IMR-90 (cell line): ENCODE results near the gene KAT7. TPM values are rescaled to one million over a fixed set of nuclear protein-coding genes. Genes with fewer than 3 reads are reported as not detected.

ENCODE experiments used
- ATAC-seq: fragments of 200-7000 bp; cut with Tn5 transposase; 2 replicates; pipeline ENCODE4 v1.9.1; 2020; ENCODE audit warnings: low read depth, mild to moderate bottlenecking, moderate library complexity
- BruUV-seq: library from RNA; stranded (reverse); fragments of 400-500 nt; replicated peaks from 2 replicates; lab custom pipeline; 2021; lab: Mats Ljungman, UMichigan
- CTCF ChIA-PET: fragments of 300-600 bp; formaldehyde crosslinking; extraction: SDS; loops from one replicate; lab custom pipeline; 2021; ENCODE audit warnings: antibody characterized with exemption; lab: Yijun Ruan, JAX
- POLR2A ChIA-PET: fragments of 300-600 bp; sonication (Branson Sonifier 250); formaldehyde crosslinking; loops from one replicate; lab custom pipeline; 2022; ENCODE audit warnings: antibody characterized with exemption; ENCODE audit not compliant: unreplicated experiment; lab: Charles Lee
- DNase-seq: peaks from one replicate; pipeline ENCODE4 v3.0.0; 2013
- H2AFZ ChIP-seq: replicated peaks from 2 replicates; pipeline ENCODE3; 2013; ENCODE audit warnings: low read length, mild to moderate bottlenecking; ENCODE audit not compliant: poor library complexity
- H2AK5ac ChIP-seq: 2 replicates; pipeline ENCODE4 v1.6.1; 2013; ENCODE audit warnings: low read depth, low read length, inconsistent platforms
- H2AK9ac ChIP-seq: replicated peaks from 2 replicates; pipeline ENCODE3; 2013; ENCODE audit warnings: mild to moderate bottlenecking, low read depth, low read length, moderate library complexity; ENCODE audit not compliant: poor library complexity
- H2BK120ac ChIP-seq: 2 replicates; pipeline ENCODE4 v1.6.1; 2013; ENCODE audit warnings: low read depth, low read length, inconsistent platforms
- H2BK15ac ChIP-seq: 3 replicates; pipeline ENCODE4 v1.6.1; 2013; ENCODE audit warnings: low read depth, low read length, inconsistent platforms
- H2BK20ac ChIP-seq: 2 replicates; pipeline ENCODE4 v1.6.1; 2013; ENCODE audit warnings: low read depth, mild to moderate bottlenecking, inconsistent platforms, low read length, moderate library complexity
- H2BK5ac ChIP-seq: 2 replicates; pipeline ENCODE4 v1.6.1; 2013; ENCODE audit warnings: mild to moderate bottlenecking, low read depth, low read length, inconsistent platforms; ENCODE audit not compliant: poor library complexity, severe bottlenecking
- H3K14ac ChIP-seq: replicated peaks from 2 replicates; pipeline ENCODE4 v1.6.1; 2013; ENCODE audit warnings: low read depth, low read length, inconsistent platforms
- H3K18ac ChIP-seq: 2 replicates; pipeline ENCODE4 v1.6.1; 2013; ENCODE audit warnings: low read depth, low read length, control low read depth
- H3K23ac ChIP-seq: 2 replicates; pipeline ENCODE4 v1.6.1; 2013; ENCODE audit warnings: low read depth, low read length, inconsistent platforms
- H3K27ac ChIP-seq: 2 replicates; pipeline ENCODE4 v1.5.1; 2013; ENCODE audit warnings: mild to moderate bottlenecking, control low read depth, low read length; ENCODE audit not compliant: insufficient read depth
- H3K27me3 ChIP-seq: 2 replicates; pipeline ENCODE4 v1.6.1; 2013; ENCODE audit warnings: low read length; ENCODE audit not compliant: control insufficient read depth, insufficient read depth
- H3K36me3 ChIP-seq: 2 replicates; pipeline ENCODE4 v1.6.1; 2013; ENCODE audit warnings: low read length, mixed read lengths; ENCODE audit not compliant: control insufficient read depth, insufficient read depth
- H3K4ac ChIP-seq: 2 replicates; pipeline ENCODE4 v1.6.1; 2013; ENCODE audit warnings: low read depth, low read length, inconsistent platforms
- H3K4me1 ChIP-seq: 2 replicates; pipeline ENCODE4 v1.6.1; 2013; ENCODE audit warnings: low read length, mixed read lengths; ENCODE audit not compliant: control insufficient read depth, insufficient read depth
- H3K4me2 ChIP-seq: 2 replicates; pipeline ENCODE4 v1.6.1; 2013; ENCODE audit warnings: low read depth, mild to moderate bottlenecking, control low read depth, low read length, moderate library complexity
- H3K4me3 ChIP-seq: 2 replicates; pipeline ENCODE4 v1.5.1; 2013; ENCODE audit warnings: low read depth, mild to moderate bottlenecking, control low read depth, low read length, moderate library complexity; ENCODE audit not compliant: insufficient read depth
- H3K56ac ChIP-seq: 2 replicates; pipeline ENCODE4 v1.6.1; 2013; ENCODE audit warnings: low read length, inconsistent platforms; ENCODE audit not compliant: insufficient read depth; ENCODE audit errors: extremely low read depth
- H3K79me1 ChIP-seq, 2 experiments: 2 replicates each; pipeline ENCODE4 v1.6.1; 2013; ENCODE audit warnings: low read length in 2 of 2, inconsistent platforms in 1 of 2, low read depth in 1 of 2
- H3K9ac ChIP-seq: 2 replicates; pipeline ENCODE4 v1.6.1; 2013; ENCODE audit warnings: low read depth, low read length, control low read depth
- H3K9me1 ChIP-seq: 2 replicates; pipeline ENCODE4 v1.6.1; 2013; ENCODE audit warnings: low read length, inconsistent platforms; ENCODE audit not compliant: insufficient read depth
- H3K9me3 ChIP-seq: 2 replicates; pipeline ENCODE4 v1.6.1; 2013; ENCODE audit warnings: low read length; ENCODE audit not compliant: control insufficient read depth, insufficient read depth
- H4K20me1 ChIP-seq: 2 replicates; pipeline ENCODE4 v1.6.1; 2013; ENCODE audit warnings: low read length, inconsistent platforms; ENCODE audit not compliant: insufficient read depth
- H4K5ac ChIP-seq: 2 replicates; pipeline ENCODE4 v1.6.1; 2013; ENCODE audit warnings: mild to moderate bottlenecking, low read depth, low read length, control low read depth
- H4K8ac ChIP-seq, 2 experiments: 2 replicates each; pipeline ENCODE4 v1.6.1; 2013; ENCODE audit warnings: low read depth in 2 of 2, low read length in 2 of 2, control low read depth in 1 of 2, inconsistent platforms in 1 of 2
- H4K91ac ChIP-seq: 2 replicates; pipeline ENCODE4 v1.6.1; 2013; ENCODE audit warnings: low read depth, low read length, inconsistent platforms; ENCODE audit not compliant: insufficient read depth
- BHLHE40 ChIP-seq: fragments of 150-350 bp; IDR thresholded peaks from 2 replicates; pipeline ENCODE4 v1.6.1; 2016; ENCODE audit warnings: mild to moderate bottlenecking, low read depth, low read length
- CEBPB ChIP-seq: IDR thresholded peaks from 2 replicates; pipeline ENCODE4 v1.6.1; 2012; ENCODE audit warnings: low read depth, low read length, improper control_type of control experiment
- CHD1 ChIP-seq: IDR thresholded peaks from 2 replicates; pipeline ENCODE4 v1.6.1; 2012; ENCODE audit warnings: low read depth, low read length, improper control_type of control experiment
- FOS ChIP-seq: fragments of 150-350 bp; IDR thresholded peaks from 2 replicates; pipeline ENCODE4 v1.6.1; 2016; ENCODE audit warnings: low read depth, low read length
- MAFK ChIP-seq: IDR thresholded peaks from 2 replicates; pipeline ENCODE4 v1.6.1; 2012; ENCODE audit warnings: low read depth, low read length, improper control_type of control experiment
- MAZ ChIP-seq: IDR thresholded peaks from 2 replicates; pipeline ENCODE4 v1.6.1; 2012; ENCODE audit warnings: low read depth, mild to moderate bottlenecking, low read length, improper control_type of control experiment, moderate library complexity, borderline replicate concordance
- MXI1 ChIP-seq: IDR thresholded peaks from 2 replicates; pipeline ENCODE4 v1.6.1; 2012; ENCODE audit warnings: low read depth, mild to moderate bottlenecking, low read length, moderate library complexity, borderline replicate concordance
- NFE2L2 ChIP-seq: fragments of 150-350 bp; IDR thresholded peaks from 2 replicates; pipeline ENCODE4 v1.6.1; 2016; ENCODE audit warnings: low read depth, mild to moderate bottlenecking, low read length
- POLR2A ChIP-seq: IDR thresholded peaks from 2 replicates; pipeline ENCODE4 v1.6.1; 2012; ENCODE audit warnings: mild to moderate bottlenecking, low read depth, low read length
- RAD21 ChIP-seq: IDR thresholded peaks from 2 replicates; pipeline ENCODE4 v1.6.1; 2012; ENCODE audit warnings: low read length, improper control_type of control experiment
- RCOR1 ChIP-seq: IDR thresholded peaks from 2 replicates; pipeline ENCODE4 v1.6.1; 2012; ENCODE audit warnings: mild to moderate bottlenecking, low read length, improper control_type of control experiment; ENCODE audit not compliant: insufficient replicate concordance
- RFX5 ChIP-seq: IDR thresholded peaks from 2 replicates; pipeline ENCODE4 v1.8.0; 2012; ENCODE audit warnings: low read depth, mild to moderate bottlenecking, low read length, moderate library complexity
- SMC3 ChIP-seq: fragments of 150-350 bp; IDR thresholded peaks from 2 replicates; pipeline ENCODE4 v1.6.1; 2016; ENCODE audit warnings: low read depth, mild to moderate bottlenecking, antibody characterized with exemption, low read length, moderate library complexity
- WGBS, 2 experiments: methylation state at CpG; one replicate each; pipeline versions ENCODE4 v1.1.5 to v1.1.7; 2013; ENCODE audit warnings: missing lambda C conversion rate in 2 of 2; ENCODE audit not compliant: insufficient read length in 1 of 2; ENCODE audit errors: extremely low coverage in 2 of 2; 5-methylcytosine and 5-hydroxymethylcytosine counted together
- dilution Hi-C: fragments of 300-500 bp; cut with HindIII; formaldehyde crosslinking; loops from one replicate; pipeline ENCODE4 v1.14.3; 2018; ENCODE audit warnings: low sequenced_read_pairs; ENCODE audit not compliant: unreplicated experiment
- in situ Hi-C: fragments of 300-500 bp; cut with MboI; formaldehyde crosslinking; loops from 3 replicates; pipeline ENCODE4 v1.14.3; 2019; ENCODE audit warnings: low sequenced_read_pairs, inconsistent platforms, mixed read lengths
- intact Hi-C: fragments of 100-400 bp; cut with micrococcal nuclease; formaldehyde crosslinking; loops from 2 replicates; pipeline ENCODE4 v1.10.0; 2022
- polyA plus RNA-seq, 3 experiments: library from polyadenylated mRNA; depleted of rRNA; stranded (reverse); fragments of >200 nt; gene quantifications; 2 replicates each; pipeline ENCODE4 v1.2.3, GENCODE V29; 2012; ENCODE audit warnings: low replicate concordance in 1 of 3
- total RNA-seq: library from RNA; depleted of rRNA; stranded (reverse); fragments of >200 nt; gene quantifications from 2 replicates; pipeline ENCODE4 v1.2.3, GENCODE V29; 2012
- TF ChIP-seq, protein P1 (sequence below): fragments of 150-350 bp; IDR thresholded peaks from 2 replicates; pipeline ENCODE4 v1.6.1; 2016; ENCODE audit warnings: low read depth, mild to moderate bottlenecking, low read length, moderate library complexity, borderline replicate concordance
- TF ChIP-seq, protein P2 (sequence below): fragments of 150-350 bp; IDR thresholded peaks from 2 replicates; pipeline ENCODE4 v1.6.1; 2017; ENCODE audit warnings: mild to moderate bottlenecking, antibody characterized with exemption, low read length, low read depth
- TF ChIP-seq, protein P3 (sequence below): conservative IDR thresholded peaks from 2 replicates; pipeline ENCODE4 v1.5.1; 2012; ENCODE audit warnings: mild to moderate bottlenecking, low read depth, low read length, improper control_type of control experiment

The KAT7 gene
- total and polyA plus RNA-seq, 2 of the 4 experiments (the other 2 are of a cell fraction), result 16.9 to 21.9 TPM

DNA sequence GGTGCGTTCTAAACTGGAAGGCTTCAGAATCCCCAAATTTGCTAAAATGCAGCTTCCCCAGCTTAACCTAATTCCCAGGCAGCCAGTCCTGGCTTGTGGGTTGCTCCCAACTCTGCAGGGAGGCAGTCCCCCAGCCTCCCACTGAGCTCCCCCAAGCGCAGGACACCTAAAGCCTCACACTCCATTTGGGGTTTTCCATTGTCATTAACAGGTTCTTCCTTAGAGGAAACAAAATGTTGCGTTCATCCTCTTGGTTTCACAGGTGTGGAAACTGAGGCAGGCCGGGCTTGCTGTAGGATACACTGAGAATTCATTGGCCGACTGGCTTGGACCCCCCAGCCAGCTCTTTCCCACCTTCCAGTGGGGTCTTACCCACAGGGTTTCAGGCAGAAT is 61.7 kb downstream of the KAT7 start:
- H2BK15ac ChIP-seq, result no peak overlapping the region
- H3K18ac ChIP-seq, result no peak overlapping the region
- H4K91ac ChIP-seq, result no peak overlapping the region; the same call in 1 of the 2 replicates
- intact Hi-C loops (loop anchor here (2.0 kb wide), 1 partner anchor 61 kb away; the partner anchor contains the start of gene KAT7), dilution Hi-C loops (no loop called here), in situ Hi-C loops (no loop called here)
- H4K5ac ChIP-seq, result no peak overlapping the region
- ATAC-seq (no peak), DNase-seq (no peak)
- H3K4me2 ChIP-seq, result no peak overlapping the region
- H3K23ac ChIP-seq, result no peak overlapping the region
- no peak overlapping the region for H3K4me3 ChIP-seq
- no peak overlapping the region for H3K27ac ChIP-seq
- H3K4me1 ChIP-seq, result peaks cover 5% of the 10 kb centered on the region; the same call in 1 of the 2 replicates
- no peaks in the 10 kb centered on the region for H3K9me1 ChIP-seq
- POLR2A ChIA-PET, result no interaction called here
- no peak overlapping the region for H3K14ac ChIP-seq
- no peak overlapping the region for H2BK120ac ChIP-seq
- no peak overlapping the region for H2AFZ ChIP-seq
- no peak overlapping the region for H2AK9ac ChIP-seq
- TF ChIP-seq CEBPB (no peak), NFE2L2 (no peak), FOS (no peak), MAFK (no peak), RFX5 (no peak), RCOR1 (no peak), POLR2A (no peak), MAZ (no peak), MXI1 (no peak), SMC3 (no peak), BHLHE40 (no peak), RAD21 (no peak), CHD1 (no peak)
- TF ChIP-seq, protein P1, sequence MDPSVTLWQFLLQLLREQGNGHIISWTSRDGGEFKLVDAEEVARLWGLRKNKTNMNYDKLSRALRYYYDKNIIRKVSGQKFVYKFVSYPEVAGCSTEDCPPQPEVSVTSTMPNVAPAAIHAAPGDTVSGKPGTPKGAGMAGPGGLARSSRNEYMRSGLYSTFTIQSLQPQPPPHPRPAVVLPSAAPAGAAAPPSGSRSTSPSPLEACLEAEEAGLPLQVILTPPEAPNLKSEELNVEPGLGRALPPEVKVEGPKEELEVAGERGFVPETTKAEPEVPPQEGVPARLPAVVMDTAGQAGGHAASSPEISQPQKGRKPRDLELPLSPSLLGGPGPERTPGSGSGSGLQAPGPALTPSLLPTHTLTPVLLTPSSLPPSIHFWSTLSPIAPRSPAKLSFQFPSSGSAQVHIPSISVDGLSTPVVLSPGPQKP, result no peak
- TF ChIP-seq, protein P2, sequence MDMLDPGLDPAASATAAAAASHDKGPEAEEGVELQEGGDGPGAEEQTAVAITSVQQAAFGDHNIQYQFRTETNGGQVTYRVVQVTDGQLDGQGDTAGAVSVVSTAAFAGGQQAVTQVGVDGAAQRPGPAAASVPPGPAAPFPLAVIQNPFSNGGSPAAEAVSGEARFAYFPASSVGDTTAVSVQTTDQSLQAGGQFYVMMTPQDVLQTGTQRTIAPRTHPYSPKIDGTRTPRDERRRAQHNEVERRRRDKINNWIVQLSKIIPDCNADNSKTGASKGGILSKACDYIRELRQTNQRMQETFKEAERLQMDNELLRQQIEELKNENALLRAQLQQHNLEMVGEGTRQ, result no peak
- TF ChIP-seq, protein P3, sequence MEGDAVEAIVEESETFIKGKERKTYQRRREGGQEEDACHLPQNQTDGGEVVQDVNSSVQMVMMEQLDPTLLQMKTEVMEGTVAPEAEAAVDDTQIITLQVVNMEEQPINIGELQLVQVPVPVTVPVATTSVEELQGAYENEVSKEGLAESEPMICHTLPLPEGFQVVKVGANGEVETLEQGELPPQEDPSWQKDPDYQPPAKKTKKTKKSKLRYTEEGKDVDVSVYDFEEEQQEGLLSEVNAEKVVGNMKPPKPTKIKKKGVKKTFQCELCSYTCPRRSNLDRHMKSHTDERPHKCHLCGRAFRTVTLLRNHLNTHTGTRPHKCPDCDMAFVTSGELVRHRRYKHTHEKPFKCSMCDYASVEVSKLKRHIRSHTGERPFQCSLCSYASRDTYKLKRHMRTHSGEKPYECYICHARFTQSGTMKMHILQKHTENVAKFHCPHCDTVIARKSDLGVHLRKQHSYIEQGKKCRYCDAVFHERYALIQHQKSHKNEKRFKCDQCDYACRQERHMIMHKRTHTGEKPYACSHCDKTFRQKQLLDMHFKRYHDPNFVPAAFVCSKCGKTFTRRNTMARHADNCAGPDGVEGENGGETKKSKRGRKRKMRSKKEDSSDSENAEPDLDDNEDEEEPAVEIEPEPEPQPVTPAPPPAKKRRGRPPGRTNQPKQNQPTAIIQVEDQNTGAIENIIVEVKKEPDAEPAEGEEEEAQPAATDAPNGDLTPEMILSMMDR, result no peak
- no peaks in the 10 kb centered on the region for H3K79me1 ChIP-seq
- H3K9me3 ChIP-seq, result no peaks in the 10 kb centered on the region
- peak overlapping the region; percentile 61 to 75; a peak in 2 of 4 replicates for H4K8ac ChIP-seq
- peaks cover 18% of the 10 kb centered on the region; the same call in 1 of the 2 replicates for H3K27me3 ChIP-seq
- WGBS, 2 experiments, result 60% methylated on average over 1 of the region's 5 CpGs; no CpG with 5 or more reads in 1 of the 2 experiments
- CTCF ChIA-PET, result no interaction called here
- H3K9ac ChIP-seq, result no peak overlapping the region
- no peaks in the 10 kb centered on the region for H4K20me1 ChIP-seq
- peak overlapping the region; percentile 60 for H2AK5ac ChIP-seq
- no peak overlapping the region for H3K56ac ChIP-seq
- H3K36me3 ChIP-seq, result no peaks in the 10 kb centered on the region
- no peak overlapping the region for H2BK20ac ChIP-seq
- no peak overlapping the region for H2BK5ac ChIP-seq
- no peak overlapping the region for H3K4ac ChIP-seq
- BruUV-seq, result no TSS peak
